Cardiac fibroblast (primary cell): ENCODE data around the gene AKAP1.

Source experiments
- DNase-seq, 2 donors: peaks; one replicate each; pipeline versions ENCODE4 v3.0.0 to v3.0.0-alpha.2; 2010; ENCODE audit warnings: low read depth in 2 of 2
- H3K4me3 ChIP-seq, 2 donors: replicated peaks in 1 of 2; 1 replicate in 1 of 2; 2 replicates in 1 of 2; pipeline ENCODE4 v1.5.1; 2011; ENCODE audit warnings: low read depth in 2 of 2, low read length in 2 of 2, mild to moderate bottlenecking in 2 of 2, moderate library complexity in 1 of 2
- CTCF ChIP-seq: IDR thresholded peaks from one replicate; pipeline ENCODE4 v1.5.1; 2011; ENCODE audit warnings: low read depth, mild to moderate bottlenecking, low read length, inconsistent platforms

AKAP1 gene

GRCh38 chr17:57113656-57114055, 28.6 kb downstream of the AKAP1 start:
- no peak for TF ChIP-seq CTCF
- H3K4me3 ChIP-seq, result no peak overlapping the region
- DNase-seq, result no peak

GRCh38 chr17:57114085-57114673, 29.1 kb downstream of the AKAP1 start:
- TF ChIP-seq CTCF, result peak; percentile 95
- DNase-seq, result peak in 1 of 2 donors; percentile 40
- no peak overlapping the region for H3K4me3 ChIP-seq

DNA sequence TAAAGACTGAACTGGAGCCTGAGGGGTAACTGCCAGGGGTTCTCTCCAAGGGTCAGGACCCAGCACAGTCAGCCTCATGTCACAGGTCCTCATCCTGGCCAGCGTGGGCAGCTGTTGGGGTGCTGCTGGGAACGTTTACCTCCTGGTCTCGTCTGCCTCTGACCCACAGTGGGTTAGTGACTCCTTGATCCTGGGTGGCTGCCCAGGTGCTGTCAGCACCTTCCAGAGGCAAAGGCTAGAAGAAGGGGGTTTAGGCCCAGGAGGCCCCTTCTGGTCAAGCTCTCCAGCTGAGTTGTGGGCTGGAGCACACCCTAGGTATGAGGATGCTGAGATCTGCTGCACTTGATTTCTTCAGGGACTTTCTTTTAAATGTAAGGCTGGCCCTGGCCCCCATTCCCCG, 30.3 kb downstream of the AKAP1 start:
- no peak overlapping the region for H3K4me3 ChIP-seq
- DNase-seq, result no peak
- TF ChIP-seq CTCF, result no peak

- no peak for TF ChIP-seq CTCF
- DNase-seq, result no peak
- H3K4me3 ChIP-seq, result no peak overlapping the region
Measured at GRCh38 chr17:57115916-57116315, 30.9 kb downstream of the AKAP1 start.

GRCh38 chr17:57117798-57118197, 32.8 kb downstream of the AKAP1 start:
- H3K4me3 ChIP-seq, result no peak overlapping the region
- no peak for TF ChIP-seq CTCF
- no peak for DNase-seq

GRCh38 chr17:57120814-57121213, 35.8 kb downstream of the AKAP1 start:
- TF ChIP-seq CTCF, result no peak
- no peak overlapping the region for H3K4me3 ChIP-seq
- no peak for DNase-seq
